RWPE2 (cell line): ENCODE data around the gene UAP1L1.

Source experiments
- ATAC-seq: fragments of 200-7000 bp; cut with Tn5 transposase; 3 replicates; pipeline ENCODE4 v1.9.1; 2021; ENCODE audit warnings: low read depth
- DNase-seq: peaks from one replicate; pipeline ENCODE4 v3.0.0-alpha.2; 2020; ENCODE audit warnings: low spot score
- H3K27ac ChIP-seq: fragments of 450-650 bp; 2 replicates; pipeline ENCODE4 v1.5.1; 2017; ENCODE audit warnings: mild to moderate bottlenecking; ENCODE audit not compliant: poor library complexity, severe bottlenecking
- H3K27me3 ChIP-seq: fragments of 250-450 bp; sonication (Bioruptor Pico); 2 replicates; pipeline ENCODE4 v1.5.1; 2021; ENCODE audit warnings: mild to moderate bottlenecking, moderate library complexity; ENCODE audit not compliant: insufficient read depth, poor library complexity, severe bottlenecking
- H3K36me3 ChIP-seq: fragments of 250-450 bp; sonication (Bioruptor Pico); 2 replicates; pipeline ENCODE4 v1.5.1; 2020; ENCODE audit warnings: low read depth, mild to moderate bottlenecking, moderate library complexity
- H3K4me1 ChIP-seq: fragments of 250-450 bp; sonication (Bioruptor Pico); 2 replicates; pipeline ENCODE4 v1.5.1; 2021; ENCODE audit warnings: mild to moderate bottlenecking, moderate library complexity; ENCODE audit not compliant: insufficient read depth, poor library complexity, severe bottlenecking
- H3K4me3 ChIP-seq: fragments of 250-450 bp; sonication (Bioruptor Pico); 2 replicates; pipeline ENCODE4 v1.5.1; 2021; ENCODE audit warnings: mild to moderate bottlenecking, moderate library complexity; ENCODE audit not compliant: severe bottlenecking
- H3K9me3 ChIP-seq: fragments of 250-450 bp; sonication (Bioruptor Pico); 2 replicates; pipeline ENCODE4 v1.5.1; 2021; ENCODE audit warnings: mild to moderate bottlenecking, moderate library complexity; ENCODE audit not compliant: severe bottlenecking
- CTCF ChIP-seq: fragments of 450-650 bp; IDR thresholded peaks from one replicate; pipeline ENCODE4 v1.5.1; 2017; ENCODE audit warnings: mild to moderate bottlenecking, moderate library complexity; ENCODE audit not compliant: poor library complexity, severe bottlenecking

The UAP1L1 gene

GRCh38 chr9:137042751-137043727, 34.3 kb upstream of the UAP1L1 start:
- ATAC-seq: no peak
- no peak overlapping the region for H3K4me3 ChIP-seq
- no peak overlapping the region for H3K27ac ChIP-seq
- H3K27me3 ChIP-seq: no peaks in the 10 kb centered on the region
- no peak for DNase-seq
- H3K9me3 ChIP-seq: no peaks in the 10 kb centered on the region
- peaks cover 9% of the 10 kb centered on the region for H3K36me3 ChIP-seq
- TF ChIP-seq CTCF: no peak
- H3K4me1 ChIP-seq: no peaks in the 10 kb centered on the region

GRCh38 chr9:137044037-137044436, 33.3 kb upstream of the UAP1L1 start:
- Histone ChIP-seq H3K9me3 (no peaks in the 10 kb centered on the region), H3K36me3 (0 out of 2 replicates have a peak, but pooled peaks cover under 1% of the 10 kb centered on the region), H3K27me3 (no peaks in the 10 kb centered on the region), H3K27ac (no peak overlapping the region), H3K4me3 (no peak overlapping the region), H3K4me1 (no peaks in the 10 kb centered on the region)
- no peak for ATAC-seq
- no peak for TF ChIP-seq CTCF
- no peak for DNase-seq

GRCh38 chr9:137044502-137045177, 32.7 kb upstream of the UAP1L1 start:
- Histone ChIP-seq H3K27me3 (no peaks in the 10 kb centered on the region), H3K27ac (no peak overlapping the region), H3K4me3 (peak overlapping the region; percentile 67), H3K36me3 (no peaks in the 10 kb centered on the region), H3K4me1 (no peaks in the 10 kb centered on the region), H3K9me3 (no peaks in the 10 kb centered on the region)
- TF ChIP-seq CTCF: no peak
- ATAC-seq (peak; percentile 36; the same call in 2 of the 3 replicates), DNase-seq (no peak)

- peak overlapping the region; percentile 67 for H3K4me3 ChIP-seq
- DNase-seq: no peak
- ATAC-seq: peak; percentile 35
- no peaks in the 10 kb centered on the region for H3K36me3 ChIP-seq
- no peaks in the 10 kb centered on the region for H3K27me3 ChIP-seq
- no peaks in the 10 kb centered on the region for H3K4me1 ChIP-seq
- TF ChIP-seq CTCF: no peak
- no peaks in the 10 kb centered on the region for H3K9me3 ChIP-seq
- peak overlapping the region; percentile 14 for H3K27ac ChIP-seq
Measured at GRCh38 chr9:137045294-137046087, 31.8 kb upstream of the UAP1L1 start.
